Putamen (tissue), 1 donor: ENCODE results near the gene MVD.

Experiments used
- DNase-seq: peaks from one replicate; pipeline ENCODE4 v3.0.0-alpha.2; 2016; ENCODE audit warnings: low spot score

MVD gene, protein sequence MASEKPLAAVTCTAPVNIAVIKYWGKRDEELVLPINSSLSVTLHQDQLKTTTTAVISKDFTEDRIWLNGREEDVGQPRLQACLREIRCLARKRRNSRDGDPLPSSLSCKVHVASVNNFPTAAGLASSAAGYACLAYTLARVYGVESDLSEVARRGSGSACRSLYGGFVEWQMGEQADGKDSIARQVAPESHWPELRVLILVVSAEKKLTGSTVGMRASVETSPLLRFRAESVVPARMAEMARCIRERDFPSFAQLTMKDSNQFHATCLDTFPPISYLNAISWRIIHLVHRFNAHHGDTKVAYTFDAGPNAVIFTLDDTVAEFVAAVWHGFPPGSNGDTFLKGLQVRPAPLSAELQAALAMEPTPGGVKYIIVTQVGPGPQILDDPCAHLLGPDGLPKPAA

GRCh38 chr16:88662843-88663606 lies at the start of gene MVD:
MVD (minus strand) TSS chr16:88663091; CDS start chr16:88663080, 11 bp downstream.
- peak; percentile 98 for DNase-seq

GRCh38 chr16:88712362-88712979 lies 49.6 kb upstream of the MVD start:
- no peak for DNase-seq

DNA sequence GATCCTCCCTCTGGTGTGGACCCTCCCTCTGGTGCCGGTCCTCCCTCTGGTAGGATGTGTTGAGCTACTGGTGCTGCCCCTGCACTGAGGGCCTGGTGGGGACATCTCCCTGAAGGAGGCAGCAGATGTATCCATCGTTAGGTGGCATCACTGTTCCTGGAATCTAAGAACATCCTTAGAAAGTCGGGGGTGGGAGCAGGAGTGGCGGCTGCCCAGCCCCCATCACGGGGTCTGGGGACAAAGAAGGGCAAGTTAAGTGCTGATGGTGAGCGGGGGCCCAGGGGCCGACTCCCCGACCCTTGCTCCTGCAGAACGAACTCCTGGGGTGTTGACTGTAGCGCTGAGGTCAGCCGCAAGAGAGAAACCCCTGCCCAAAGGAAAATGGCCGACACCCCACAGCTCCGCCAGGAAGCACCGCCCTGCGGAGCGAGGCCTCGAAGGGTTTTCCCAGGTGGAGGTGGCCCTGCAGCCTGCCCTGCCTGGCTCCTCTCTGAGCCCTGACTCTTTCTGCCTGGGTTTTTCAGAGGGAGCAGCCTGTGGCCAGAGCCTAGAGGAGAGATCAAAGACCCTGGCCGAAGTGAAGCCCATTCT lies 49.0 kb upstream of the MVD start:
- no peak for DNase-seq

- no peak for DNase-seq
These were observed 47.7 kb upstream of the MVD start for GRCh38 chr16:88710556-88710955.

- no peak for DNase-seq
These were observed 44.3 kb upstream of the MVD start for GRCh38 chr16:88706965-88707826.

- peak; percentile 89 for DNase-seq
These were observed 43.5 kb upstream of the MVD start, which contains the start of the genes CTU2 and RNF166 for GRCh38 chr16:88706229-88706964. CTU2 (plus strand) TSS chr16:88706503; CDS start chr16:88706531, 28 bp downstream. RNF166 (minus strand) TSS chr16:88706408; CDS start chr16:88706325, 83 bp downstream.

GRCh38 chr16:88705801-88706228 lies 42.9 kb upstream of the MVD start:
- no peak for DNase-seq

GRCh38 chr16:88705076-88705684 lies 42.3 kb upstream of the MVD start:
- DNase-seq, result peak; percentile 56

GRCh38 chr16:88703486-88704309 lies 40.8 kb upstream of the MVD start:
- DNase-seq, result peak; percentile 42

DNA sequence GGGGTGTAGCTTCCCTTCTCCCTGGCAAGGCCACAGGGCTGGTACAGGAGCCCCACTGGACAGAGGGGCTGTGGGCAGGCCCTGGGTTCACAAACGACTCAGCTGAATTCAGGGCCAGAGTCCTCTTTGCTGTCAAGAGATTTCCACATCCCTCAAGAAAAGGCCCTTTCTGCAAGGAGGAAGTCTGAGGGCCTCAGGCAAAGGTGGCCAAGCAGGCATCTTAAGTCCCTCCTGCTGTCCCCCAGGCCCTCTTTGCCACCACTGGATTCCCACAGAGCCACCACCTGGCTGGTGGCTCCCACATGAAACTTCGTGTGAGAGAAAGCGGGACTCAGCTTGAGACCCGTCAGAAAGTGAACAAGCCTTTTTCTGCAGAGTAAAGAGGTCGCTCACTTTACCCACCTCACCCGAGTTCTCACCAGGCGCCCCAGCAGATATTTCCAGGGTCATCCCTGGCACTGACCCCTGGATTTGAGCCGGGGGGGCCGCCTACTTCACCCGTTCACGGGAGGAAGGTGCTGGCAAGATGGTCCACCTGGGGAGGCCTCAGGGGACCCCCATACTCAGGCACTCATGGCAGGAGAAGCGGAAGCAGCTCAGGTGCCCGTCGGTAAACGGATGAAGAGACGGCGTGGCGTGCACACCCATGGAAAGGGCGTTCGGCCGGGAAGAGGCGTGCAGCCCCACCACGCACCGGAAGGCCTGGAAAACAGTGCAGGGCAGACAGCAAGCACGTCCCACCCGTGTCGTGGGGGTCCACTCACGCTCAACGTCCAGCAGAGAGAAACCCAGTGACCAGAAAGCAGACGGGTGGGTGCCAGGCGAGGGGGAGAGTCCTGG lies 39.7 kb upstream of the MVD start:
- DNase-seq, result no peak

- DNase-seq, result no peak
These were observed 38.9 kb upstream of the MVD start for GRCh38 chr16:88701581-88702370.

GRCh38 chr16:88700636-88701482 lies 38.0 kb upstream of the MVD start:
- peak; percentile 53 for DNase-seq

DNA sequence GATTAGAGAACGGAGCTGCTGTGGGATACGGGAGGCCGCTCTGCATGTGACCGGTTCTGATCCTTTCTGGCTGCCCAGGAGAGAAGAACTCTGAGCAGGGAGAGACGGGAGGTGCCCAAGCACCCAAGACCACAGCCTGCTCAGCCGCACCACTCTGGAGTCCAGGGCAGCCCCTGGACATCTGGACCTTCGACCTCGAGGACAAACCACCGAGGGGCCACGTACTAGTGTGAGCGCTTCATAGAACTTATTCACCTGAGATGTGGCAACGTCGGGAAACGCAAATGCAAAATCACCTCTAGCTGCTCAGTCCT lies 37.4 kb upstream of the MVD start:
- no peak for DNase-seq

- DNase-seq, result no peak
These were observed 36.3 kb upstream of the MVD start for GRCh38 chr16:88699180-88699579.

- no peak for DNase-seq
These were observed 35.8 kb upstream of the MVD start for GRCh38 chr16:88698646-88699045.

DNA sequence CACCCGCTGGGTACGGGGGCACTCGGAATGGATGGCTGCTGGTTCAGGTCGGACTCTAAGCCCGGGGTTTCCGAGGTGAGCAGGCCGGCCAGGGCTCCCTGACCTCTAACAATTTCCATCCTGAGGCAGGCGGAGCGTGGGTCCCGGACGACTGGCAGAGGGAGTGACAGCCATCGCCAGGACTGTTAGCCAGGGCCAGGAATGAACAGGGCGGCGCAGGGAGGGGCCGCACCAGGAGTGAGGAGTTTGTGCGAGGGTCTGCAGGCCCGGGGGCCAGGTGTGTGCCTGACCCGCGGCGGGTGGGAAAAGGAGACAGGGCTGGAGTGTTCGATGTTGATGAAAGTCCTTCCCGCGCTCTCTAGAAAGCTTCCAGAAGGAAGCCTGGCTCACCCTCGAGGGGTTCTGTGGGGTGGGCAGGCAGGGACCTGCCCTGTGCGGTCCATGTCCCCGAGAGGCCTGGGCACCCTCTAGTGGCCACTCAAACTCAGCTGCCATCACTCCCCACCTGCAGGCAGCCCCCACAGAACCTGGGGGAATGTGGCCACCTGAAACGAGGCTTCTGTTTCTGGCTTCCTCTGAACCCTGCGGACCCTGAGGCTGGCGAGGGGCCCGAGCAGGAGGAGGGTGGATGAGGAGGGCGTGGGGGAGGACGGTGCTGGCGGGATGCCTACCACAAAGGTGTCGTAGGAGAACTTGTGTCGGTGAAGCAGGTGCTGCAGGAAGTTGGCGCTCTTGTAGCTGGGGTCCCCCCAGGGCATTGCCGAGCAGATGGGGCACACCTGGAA lies 35.1 kb upstream of the MVD start:
- no peak for DNase-seq
